ENCODE data around the gene GPRC5B.

GRCh38 chr16:19875900-19876299, 8.7 kb downstream of the GPRC5B start:
- no peak for TF ChIP-seq POLR2A (IDR thresholded peaks at IDR 0.05; ENCODE audit: low read depth, low read length)
- no peak for TF ChIP-seq POLR2AphosphoS5 (IDR thresholded peaks at IDR 0.05; ENCODE audit: low read depth, low read length)
- no peak for TF ChIP-seq TAF1 (IDR thresholded peaks at IDR 0.05; ENCODE audit: borderline replicate concordance, low read depth, low read length)

Measured in GM12892 (cell line).